Gastroesophageal sphincter (tissue), 4 donors: ENCODE results near the gene C12orf60. TPM values are rescaled to one million over a fixed set of nuclear protein-coding genes. Genes with fewer than 3 reads are reported as not detected.
"Not testable (repeated sequence)": the region's sequence is repeated elsewhere in the genome, so short reads cannot be mapped to it uniquely, and the experiment has no call there.

Experiments
- ATAC-seq: fragments of 150-250 bp; one replicate; pipeline ENCODE4 v1.9.1; 2016; ENCODE audit warnings: mild to moderate bottlenecking, moderate library complexity
- H3K27ac ChIP-seq, 4 donors: fragments of 200-600 bp; sonication (generic) in 3 of 4; 1 replicate in 3 of 4; 2 replicates in 1 of 4; pipeline ENCODE4 v1.5.1; 2016 to 2019
- H3K27me3 ChIP-seq: fragments of 200-600 bp; sonication (generic); one replicate; pipeline ENCODE4 v1.5.1; 2019
- H3K36me3 ChIP-seq, 2 donors: fragments of 200-600 bp; sonication (generic); one replicate each; pipeline ENCODE4 v1.5.1; 2019; ENCODE audit warnings: control low read depth in 1 of 2
- H3K4me1 ChIP-seq, 3 donors: fragments of 200-600 bp; sonication (generic); 1 replicate in 2 of 3; 2 replicates in 1 of 3; pipeline ENCODE4 v1.5.1; 2016 to 2019; ENCODE audit warnings: control low read depth in 2 of 3
- H3K4me3 ChIP-seq, 2 donors: fragments of 200-600 bp; sonication (generic); one replicate each; pipeline ENCODE4 v1.5.1; 2019; ENCODE audit warnings: mild to moderate bottlenecking in 1 of 2, moderate library complexity in 1 of 2
- H3K9me3 ChIP-seq, 3 donors: fragments of 200-600 bp; sonication (generic); one replicate each; pipeline ENCODE4 v1.5.1; 2017 to 2019; ENCODE audit warnings: control low read depth in 2 of 3
- CTCF ChIP-seq, 4 experiments: fragments of 200-600 bp in 2 of 4; fragments of 450-650 bp in 2 of 4; sonication (generic) in 1 of 4; IDR thresholded peaks; one replicate each; pipeline ENCODE4 v1.5.1; 2017 to 2019; ENCODE audit warnings: antibody characterized with exemption in 4 of 4, mild to moderate bottlenecking in 2 of 4, moderate library complexity in 2 of 4
- EP300 ChIP-seq: sonication (generic); formaldehyde crosslinking; IDR thresholded peaks from one replicate; pipeline ENCODE4 v1.6.1; 2017; ENCODE audit warnings: antibody characterized with exemption, mild to moderate bottlenecking
- POLR2A ChIP-seq, 2 donors: fragments of 450-650 bp; IDR thresholded peaks; one replicate each; pipeline ENCODE4 v1.6.1; 2017; ENCODE audit warnings: antibody characterized with exemption in 2 of 2, mild to moderate bottlenecking in 2 of 2, moderate library complexity in 1 of 2
- POLR2AphosphoS5 ChIP-seq: sonication (generic); formaldehyde crosslinking; IDR thresholded peaks from one replicate; pipeline ENCODE4 v1.6.1; 2017; ENCODE audit warnings: antibody characterized with exemption
- WGBS, 2 donors: methylation state at CpG; one replicate each; pipeline ENCODE4 v1.1.5; 2018; ENCODE audit warnings: low coverage in 1 of 2; 5-methylcytosine and 5-hydroxymethylcytosine counted together
- total RNA-seq, 4 donors: library from RNA; depleted of rRNA; stranded (reverse); fragments of >200 nt; gene quantifications; one replicate each; pipeline ENCODE4 v1.1.0, GENCODE V29; 2016

The C12orf60 gene
- 1 to 10 TPM in 2 of 4 donors, under 1 TPM in 2; 0.40 to 1.5 (median 1.0) TPM for total RNA-seq

- Histone ChIP-seq H3K36me3 (peaks cover 0 to 18% of the 10 kb centered on the region in 2 donors), H3K4me3 (peak within 1 kb of the TSS; percentile 55 to 66), H3K9me3 (no peaks in the 10 kb centered on the region), H3K27me3 (no peaks in the 10 kb centered on the region), H3K27ac (peak within 1 kb of the TSS; percentile 87 to 95 (median 93)), H3K4me1 (peaks cover 0 to 30% (median 6%) of the 10 kb centered on the region in 3 donors)
- TF ChIP-seq POLR2A (IDR thresholded peaks at IDR 0.05) (peak; percentile 12 to 34), CTCF (IDR thresholded peaks at IDR 0.05) (no peak), POLR2AphosphoS5 (peak; percentile 83)
- 0% methylated on average over 24 to 28 of the region's 50 CpGs for WGBS, 2 donors
- ATAC-seq, result peak; percentile 100
Observed at GRCh38 chr12:14803011-14803829, at the start of gene C12orf60, which contains the start of gene WBP11. Gene C12orf60, plus strand, starts transcription at chr12:14803670. Its CDS starts 19,266 bp downstream, at chr12:14822936. Gene WBP11, minus strand, starts transcription at chr12:14803478. Its CDS starts 2,095 bp downstream, at chr12:14801383.

- peak in 1 of 4 experiments; percentile 24 for TF ChIP-seq CTCF (IDR thresholded peaks at IDR 0.05)
- TF ChIP-seq EP300, result no peak
- WGBS, 2 donors, result 37 to 44% methylated on average over 11 to 14 of the region's 17 CpGs
- no peak for ATAC-seq
Observed at GRCh38 chr12:14756334-14757143, 46.9 kb upstream of the C12orf60 start.

GRCh38 chr12:14759711-14760280 lies 43.7 kb upstream of the C12orf60 start:
- not testable (repeated sequence) for H3K27ac ChIP-seq, H3K36me3 ChIP-seq, H3K4me3 ChIP-seq, ATAC-seq, H3K27me3 ChIP-seq, H3K4me1 ChIP-seq, H3K9me3 ChIP-seq
- 70 to 74% methylated on average over 5 of the region's 6 CpGs for WGBS, 2 donors

More at GRCh38 chr12:14756334-14757143, 46.9 kb upstream of the C12orf60 start:
- Histone ChIP-seq H3K9me3 (peaks cover 0 to 7% (median 0%) of the 10 kb centered on the region in 3 donors), H3K27me3 (no peaks in the 10 kb centered on the region), H3K27ac (no peak overlapping the region), H3K4me3 (no peak overlapping the region), H3K36me3 (peaks cover 0 to 6% of the 10 kb centered on the region in 2 donors), H3K4me1 (no peaks in the 10 kb centered on the region)

- no peak overlapping the region for H3K4me3 ChIP-seq
- WGBS, 2 donors, result 87 to 92% methylated on average over 2 of the region's 2 CpGs
- H3K36me3 ChIP-seq, result peaks cover 0 to 16% of the 10 kb centered on the region in 2 donors
- no peaks in the 10 kb centered on the region for H3K27me3 ChIP-seq
- no peak overlapping the region for H3K27ac ChIP-seq
- peaks cover 0 to 13% (median 0%) of the 10 kb centered on the region in 3 donors for H3K9me3 ChIP-seq
- TF ChIP-seq POLR2AphosphoS5, result no peak
- TF ChIP-seq CTCF (IDR thresholded peaks at IDR 0.05), result no peak
- no peak for TF ChIP-seq POLR2A (IDR thresholded peaks at IDR 0.05)
- no peak for TF ChIP-seq EP300
- no peak for ATAC-seq
- H3K4me1 ChIP-seq, result peaks cover 0 to 26% (median 0%) of the 10 kb centered on the region in 3 donors
Observed at GRCh38 chr12:14765398-14765797, 38.1 kb upstream of the C12orf60 start.

- Histone ChIP-seq H3K4me1 (peaks cover 0 to 26% (median 0%) of the 10 kb centered on the region in 3 donors), H3K9me3 (peaks cover 0 to 13% (median 0%) of the 10 kb centered on the region in 3 donors), H3K36me3 (peaks cover 0 to 15% of the 10 kb centered on the region in 2 donors)
- WGBS, 2 donors, result 80 to 86% methylated on average over 1 of the region's 3 CpGs
- H3K27me3 ChIP-seq, ATAC-seq, H3K4me3 ChIP-seq, H3K27ac ChIP-seq: not testable (repeated sequence)
Observed at GRCh38 chr12:14766020-14766419, 37.5 kb upstream of the C12orf60 start.
